Measurements from ENCODE around the gene GALNT3.

Gene GALNT3

DNA sequence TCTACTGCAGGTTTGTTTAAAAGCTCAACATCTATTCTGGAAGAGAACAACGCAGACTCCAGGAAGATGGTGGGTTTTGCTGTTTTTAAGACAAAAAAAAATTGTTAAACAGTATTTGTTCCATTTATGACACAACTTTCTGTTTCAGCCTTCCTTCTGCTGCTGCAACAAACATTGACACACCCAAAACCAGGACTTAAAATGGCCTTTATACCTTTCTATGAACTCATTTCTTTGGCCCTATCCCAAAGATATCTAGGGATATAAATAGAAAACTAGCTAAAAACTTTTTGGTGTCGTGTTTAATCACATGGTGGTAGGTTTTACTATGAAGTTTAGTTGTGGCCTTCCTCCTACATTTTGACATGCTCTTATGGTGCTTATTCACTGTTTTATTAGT lies 964 bp upstream of the GALNT3 start:
- no peak for DNase-seq

DNA sequence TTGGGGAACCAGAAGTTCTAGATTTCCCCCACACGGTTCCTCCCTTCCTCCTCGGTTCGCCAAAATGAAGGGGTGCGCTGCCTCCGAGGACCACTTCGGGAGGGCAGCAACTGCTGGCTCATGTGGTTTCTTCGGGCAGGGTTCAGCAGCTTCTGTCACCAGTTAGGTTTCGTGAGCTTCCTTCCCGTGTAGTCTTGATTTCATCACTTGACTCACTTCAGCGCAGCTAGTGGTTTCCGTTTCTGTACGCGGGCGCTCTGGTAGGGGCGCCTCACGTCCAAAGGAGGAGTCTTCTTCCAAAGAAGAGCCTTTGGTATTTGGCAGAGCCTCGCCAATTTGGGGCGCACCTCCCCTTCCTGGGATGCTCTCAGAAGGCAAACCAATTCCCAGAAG lies 485 bp upstream of the GALNT3 start:
- peak; percentile 48 for DNase-seq

DNA sequence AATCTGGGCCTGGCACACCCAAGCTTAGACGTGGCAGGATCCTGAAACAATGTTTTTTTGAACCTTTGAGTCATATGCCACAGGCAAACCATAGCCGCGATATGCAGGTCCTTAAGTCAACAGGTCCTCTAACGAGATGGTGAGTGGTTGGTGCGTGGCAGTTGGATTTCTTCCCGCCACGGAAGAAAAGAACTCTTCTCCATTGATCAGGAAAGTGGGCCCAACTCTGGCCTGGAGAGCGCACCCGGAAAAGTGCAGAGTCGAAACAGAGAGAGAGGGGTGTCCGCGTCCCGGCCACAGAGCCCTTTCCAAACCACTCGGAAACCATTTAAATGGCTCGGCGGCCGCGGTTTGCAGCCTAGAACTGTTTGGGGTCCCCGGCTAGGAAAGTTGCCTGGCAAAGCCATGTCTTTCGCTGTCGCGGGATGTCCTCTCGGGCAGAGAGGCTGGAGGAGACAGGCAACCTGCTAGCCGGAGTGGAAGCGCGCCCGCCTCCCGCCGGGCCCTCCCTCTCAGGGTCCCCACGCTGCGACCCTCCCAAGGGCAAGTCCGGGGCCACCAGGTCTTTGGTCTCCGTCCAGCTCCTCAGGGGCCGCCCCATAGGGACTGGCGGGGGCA lies 777 bp downstream of the GALNT3 start:
- no peak for DNase-seq

DNA sequence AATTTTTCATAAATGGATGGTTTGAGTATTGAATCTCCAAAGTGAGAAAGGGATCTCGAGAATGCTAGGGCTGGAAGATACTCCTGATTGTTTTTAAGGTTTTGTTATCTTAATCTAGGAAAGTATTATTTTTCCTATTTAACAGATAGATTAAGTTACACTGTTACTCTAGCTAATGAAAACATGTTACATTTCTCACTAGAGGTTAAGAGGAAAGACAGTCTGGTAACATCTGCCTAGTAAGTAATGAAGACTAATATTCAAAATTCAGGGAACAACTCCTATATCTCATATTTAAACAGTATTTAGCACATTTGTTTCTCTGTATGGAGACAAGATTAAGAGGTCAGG lies 2.0 kb downstream of the GALNT3 start:
- no peak for DNase-seq

DNA sequence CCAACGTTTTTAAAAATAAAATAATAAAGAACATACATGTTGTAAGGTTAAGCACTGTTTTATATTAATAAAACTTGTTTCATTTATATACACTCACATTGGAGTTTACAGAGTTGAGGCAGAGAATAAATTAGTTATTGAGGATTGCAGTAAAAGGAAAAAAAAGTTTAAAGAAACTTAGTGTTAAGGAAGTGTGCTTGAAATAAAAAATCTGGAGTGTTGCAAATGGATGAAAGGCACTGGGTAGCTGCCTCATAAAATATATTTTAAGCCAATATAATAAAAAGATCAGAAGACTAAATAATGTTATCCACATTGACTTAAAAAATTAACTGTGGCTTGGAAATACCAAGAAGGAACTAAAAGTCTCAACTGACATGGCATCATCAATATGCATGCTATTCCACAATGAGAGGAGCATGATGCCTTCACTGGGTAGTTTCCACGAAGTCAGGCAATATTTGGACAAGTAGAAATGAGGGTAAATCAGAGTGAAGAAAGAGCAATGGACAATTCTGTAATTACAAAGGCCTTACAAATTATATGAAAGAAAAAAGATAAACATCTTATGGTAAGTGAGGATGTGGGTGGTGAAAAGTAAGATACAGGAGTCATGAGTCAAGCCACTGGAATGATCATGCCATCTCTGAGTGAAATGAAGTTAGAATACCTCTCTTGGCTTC lies 2.5 kb downstream of the GALNT3 start:
- no peak for DNase-seq

DNA sequence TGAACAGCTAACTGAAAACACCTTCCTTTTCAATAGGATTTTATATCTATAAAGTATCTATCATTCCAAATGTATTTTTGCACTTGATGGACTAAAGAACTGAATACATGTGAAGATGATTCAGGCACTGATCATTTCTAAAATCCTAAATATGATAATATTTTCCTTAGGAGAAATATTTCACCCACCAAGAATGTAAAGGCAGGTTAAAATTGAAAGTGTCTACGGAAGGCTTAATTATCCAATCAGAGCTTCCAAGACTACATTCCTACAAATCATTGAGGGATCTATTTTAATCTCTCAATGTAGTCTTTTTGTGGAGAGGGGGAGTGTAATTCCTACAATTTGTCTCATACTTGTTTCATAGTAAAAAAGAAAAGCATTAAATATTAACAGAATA lies 3.6 kb downstream of the GALNT3 start:
- no peak for DNase-seq

DNA sequence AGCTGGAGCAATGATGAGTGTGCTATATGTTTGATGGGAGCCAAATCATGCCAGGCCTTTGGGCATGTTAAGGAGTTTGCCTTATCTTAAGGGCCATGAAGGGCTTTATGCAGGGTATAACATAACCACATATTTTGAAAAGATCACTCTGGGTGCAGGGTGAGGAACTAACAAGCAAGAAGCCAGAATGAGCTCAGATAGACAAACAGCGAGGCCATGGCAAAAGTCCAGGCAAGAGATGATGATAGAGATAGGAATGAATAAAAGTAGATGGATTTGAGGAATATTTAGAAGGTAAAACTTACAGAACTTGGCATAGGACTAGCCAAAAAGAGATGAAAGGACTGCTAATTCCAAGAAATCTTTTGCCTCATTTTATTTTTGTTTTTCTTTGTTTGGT lies 6.7 kb downstream of the GALNT3 start:
- DNase-seq, result no peak

DNA sequence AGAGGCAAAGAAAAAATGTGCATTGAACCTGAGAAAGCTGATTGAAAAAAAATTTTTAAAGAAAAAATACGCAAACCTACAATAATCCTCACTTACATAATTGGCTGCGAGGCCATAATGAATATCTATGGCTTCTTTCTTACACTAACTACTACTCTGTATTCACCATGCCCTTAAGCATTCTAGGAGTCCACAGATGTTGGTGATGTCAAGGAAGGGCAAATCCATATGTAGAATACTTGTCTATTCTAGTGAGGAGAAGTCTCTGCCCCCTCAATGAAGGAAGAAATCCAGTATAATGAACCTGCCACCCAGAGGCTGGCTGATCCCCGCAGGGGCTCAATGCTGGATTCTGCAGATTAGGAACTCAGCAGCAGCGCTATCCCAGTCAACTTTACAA lies 14.3 kb downstream of the GALNT3 start:
- DNase-seq, result no peak

DNA sequence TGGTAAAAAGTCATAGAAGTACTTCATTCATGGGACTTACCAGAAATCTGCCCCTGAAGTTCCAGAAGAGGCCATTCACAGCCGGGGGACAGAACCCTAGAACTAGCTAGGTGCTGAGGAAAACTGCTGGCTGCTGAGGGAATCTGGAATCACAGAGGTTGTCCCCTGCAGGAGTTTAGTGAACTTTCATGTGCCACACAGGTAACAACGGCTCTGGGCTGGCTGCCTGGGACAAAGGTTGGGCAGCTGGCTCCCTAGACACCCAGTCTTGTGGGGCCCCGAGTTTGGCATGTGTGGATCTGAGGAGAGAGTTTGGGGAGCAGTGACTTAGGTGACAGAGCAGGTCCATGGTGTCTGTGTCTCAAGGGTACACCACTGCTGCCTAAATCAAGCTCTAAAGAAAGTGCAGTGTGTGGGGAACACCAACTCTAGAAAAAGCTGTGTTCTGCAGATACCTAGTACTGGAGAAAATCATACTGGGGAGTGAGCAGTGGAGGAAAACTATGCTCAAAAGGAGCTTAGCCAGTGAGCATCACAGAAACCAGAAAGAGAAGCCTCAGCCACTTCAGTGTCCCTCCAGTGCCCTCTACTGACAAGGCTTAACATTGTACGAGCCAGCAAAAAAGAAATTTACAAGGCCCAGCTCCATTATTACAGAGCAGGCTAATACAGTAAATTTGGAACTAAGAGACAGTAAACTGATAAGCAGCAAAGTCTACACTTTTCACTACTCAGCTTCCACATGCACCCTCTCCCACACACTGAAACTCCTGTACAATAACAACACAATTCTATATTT lies 15.2 kb downstream of the GALNT3 start:
- DNase-seq, result no peak

DNA sequence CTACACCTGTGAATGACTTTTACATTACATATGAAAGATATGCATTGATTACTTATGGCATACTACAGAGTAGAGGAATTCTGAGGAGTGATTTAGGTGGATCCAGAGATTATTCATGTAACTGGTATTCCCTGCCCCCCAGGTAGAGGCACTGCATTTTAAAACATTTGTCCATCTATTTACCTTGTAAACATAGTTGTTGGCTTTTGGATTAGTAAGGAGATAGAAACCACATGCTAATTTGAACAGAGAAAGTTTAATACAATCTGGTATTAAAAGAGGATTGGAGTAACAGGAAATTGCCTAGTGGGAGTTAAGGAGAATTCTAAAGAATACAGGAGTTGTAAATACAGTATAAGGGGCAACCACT lies 15.9 kb downstream of the GALNT3 start:
- DNase-seq, result no peak

DNA sequence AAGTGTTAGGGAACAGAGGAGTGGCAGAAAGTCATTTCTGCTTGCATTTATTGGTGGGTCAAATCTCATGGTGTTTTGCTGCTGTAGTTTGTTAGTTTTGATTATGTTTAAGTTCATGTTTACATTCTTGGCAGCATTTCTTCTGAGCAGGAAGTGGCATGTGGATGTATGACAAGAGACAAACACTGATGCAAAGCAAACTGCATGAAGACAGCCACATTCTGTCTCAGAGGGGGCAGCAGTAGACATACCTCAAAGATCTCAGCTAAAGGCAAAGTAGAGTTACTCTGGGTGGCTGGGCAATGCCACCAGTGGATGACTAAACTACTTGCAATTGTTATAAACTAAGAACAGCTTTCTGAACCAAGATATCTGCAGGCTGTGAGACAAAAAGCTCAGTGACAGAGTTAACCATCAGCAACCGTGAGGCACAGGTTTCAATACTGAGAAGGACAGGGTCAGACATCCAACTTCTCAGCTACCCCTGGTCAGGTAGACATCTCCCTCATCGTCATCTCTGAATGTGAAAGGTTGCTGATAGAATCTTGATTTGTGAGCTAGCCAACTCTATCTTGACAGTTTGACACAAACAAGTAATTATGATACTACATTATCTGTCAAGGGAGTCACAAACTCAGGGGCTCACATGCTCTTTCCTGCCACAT lies 16.4 kb downstream of the GALNT3 start:
- DNase-seq, result no peak

DNA sequence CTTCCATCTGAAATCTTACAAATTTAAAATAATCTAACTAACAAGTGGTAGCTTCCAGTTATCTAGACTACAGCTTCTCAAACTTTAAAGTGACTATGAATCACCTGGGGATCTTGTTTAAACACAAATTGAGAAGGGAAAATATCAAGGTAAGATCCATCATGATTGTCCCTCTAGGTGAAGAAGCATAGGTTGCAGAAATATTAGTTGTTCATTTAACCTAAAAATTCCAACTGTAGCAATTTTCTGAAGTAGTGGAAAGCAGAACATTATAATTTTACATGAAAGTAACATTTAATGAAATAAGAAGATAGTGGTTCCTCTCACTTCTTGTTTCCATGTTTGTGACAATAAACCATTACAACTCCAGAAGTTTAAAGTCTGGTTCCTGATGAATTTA lies 17.3 kb downstream of the GALNT3 start:
- DNase-seq, result no peak

DNA sequence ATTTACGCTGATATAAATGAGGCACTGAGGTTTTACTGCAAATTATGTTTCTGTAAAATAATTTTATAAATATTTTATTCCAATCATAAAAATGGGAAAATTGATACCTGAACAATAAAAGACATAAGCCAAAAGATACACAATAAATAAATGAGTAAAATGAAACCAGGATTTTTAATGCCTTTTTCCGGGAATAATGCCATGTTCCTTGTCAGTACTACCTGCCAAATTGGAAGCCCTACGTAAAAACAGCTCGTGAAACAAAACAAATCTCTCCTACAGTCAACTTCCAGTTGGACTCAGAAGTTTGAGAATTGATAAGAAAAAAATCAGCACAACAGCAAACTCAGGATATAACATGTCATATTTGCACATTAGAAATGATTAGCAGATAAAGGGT lies 18.0 kb downstream of the GALNT3 start:
- peak; percentile 64 for DNase-seq

DNA sequence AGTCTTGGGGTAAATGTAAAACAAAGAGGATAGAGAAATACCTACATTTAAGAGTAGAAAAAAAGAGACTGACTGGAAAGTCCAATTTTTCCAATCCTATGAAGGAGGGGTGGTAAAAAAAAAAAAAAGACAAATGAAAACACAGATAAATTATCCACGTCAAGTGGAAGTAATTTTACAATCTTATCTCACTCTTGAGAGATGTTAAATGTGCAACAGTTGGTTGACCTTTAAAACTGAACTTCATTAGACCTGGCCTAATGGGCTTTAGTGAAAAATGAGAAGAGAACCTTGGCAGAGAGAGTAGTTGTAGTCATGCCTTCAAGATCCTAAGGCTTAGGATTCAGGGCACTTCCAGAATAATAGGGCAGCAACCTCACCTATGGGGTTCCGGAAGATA lies 20.4 kb downstream of the GALNT3 start:
- DNase-seq, result no peak

DNA sequence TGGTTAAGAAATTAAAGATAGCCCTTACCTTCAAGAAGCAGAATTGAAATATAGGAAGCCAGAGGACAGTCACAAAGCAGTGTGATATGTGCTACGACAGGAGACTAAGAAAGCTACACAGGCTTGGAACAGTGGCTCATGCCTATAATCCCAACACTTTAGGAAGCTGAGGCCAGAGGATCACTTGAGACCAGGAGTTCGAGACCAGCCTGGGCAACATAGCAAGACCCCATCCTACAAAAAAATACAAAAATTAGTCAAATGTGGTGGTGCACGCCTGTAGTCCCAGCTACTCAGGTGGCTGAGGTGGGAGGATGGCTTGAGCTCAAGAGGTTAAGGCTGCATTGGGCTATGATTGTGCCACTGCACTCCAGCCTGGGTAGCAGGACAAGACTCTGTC lies 21.9 kb downstream of the GALNT3 start:
- no peak for DNase-seq

DNA sequence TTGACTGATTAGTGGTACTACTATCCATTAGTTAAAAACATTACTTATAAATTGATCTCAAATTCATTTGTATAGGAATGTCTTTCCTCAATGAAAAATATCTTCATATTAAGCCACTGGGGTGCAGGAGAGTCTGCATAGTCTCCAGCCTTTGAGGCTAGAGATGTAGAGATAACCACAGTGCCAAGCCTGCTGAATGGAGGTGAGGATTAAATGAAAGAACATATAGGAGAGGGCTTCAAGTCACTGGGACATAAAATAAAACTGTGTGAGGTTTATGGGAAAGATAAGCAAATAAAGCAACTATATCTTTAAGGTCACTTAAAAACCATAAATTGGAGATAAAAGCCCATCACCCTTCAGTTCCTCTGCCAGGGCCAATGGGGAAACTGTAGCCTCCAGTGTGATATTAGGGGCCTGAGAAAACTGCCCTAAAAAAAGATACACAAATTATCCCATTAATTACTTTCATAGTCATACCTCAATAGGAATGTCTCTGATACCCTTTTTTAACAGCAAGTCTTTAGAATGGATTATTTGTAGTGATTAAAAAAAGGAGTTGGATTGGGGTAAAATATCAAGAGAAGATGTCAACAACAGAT lies 27.6 kb downstream of the GALNT3 start:
- peak; percentile 31 for DNase-seq

DNA sequence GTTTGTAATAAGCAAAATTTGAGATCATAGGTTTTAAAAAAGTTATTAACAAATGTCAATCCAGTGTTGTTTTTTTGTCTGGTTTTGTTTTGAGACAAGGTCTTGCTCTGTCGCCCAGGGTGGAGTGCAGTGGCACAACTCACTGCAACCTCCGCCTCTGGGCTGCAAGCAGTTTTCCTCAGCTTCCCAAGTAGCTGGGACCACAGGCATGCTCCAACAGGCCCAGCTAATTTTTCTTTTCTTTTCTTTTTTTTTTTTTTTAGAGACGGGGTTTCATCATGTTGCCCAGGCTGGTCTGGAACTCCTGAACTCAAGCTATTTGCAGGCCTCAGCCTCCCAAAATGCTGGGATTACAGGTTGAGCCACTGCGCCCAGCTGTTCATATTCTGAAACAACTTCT lies 31.3 kb downstream of the GALNT3 start:
- DNase-seq, result no peak

DNA sequence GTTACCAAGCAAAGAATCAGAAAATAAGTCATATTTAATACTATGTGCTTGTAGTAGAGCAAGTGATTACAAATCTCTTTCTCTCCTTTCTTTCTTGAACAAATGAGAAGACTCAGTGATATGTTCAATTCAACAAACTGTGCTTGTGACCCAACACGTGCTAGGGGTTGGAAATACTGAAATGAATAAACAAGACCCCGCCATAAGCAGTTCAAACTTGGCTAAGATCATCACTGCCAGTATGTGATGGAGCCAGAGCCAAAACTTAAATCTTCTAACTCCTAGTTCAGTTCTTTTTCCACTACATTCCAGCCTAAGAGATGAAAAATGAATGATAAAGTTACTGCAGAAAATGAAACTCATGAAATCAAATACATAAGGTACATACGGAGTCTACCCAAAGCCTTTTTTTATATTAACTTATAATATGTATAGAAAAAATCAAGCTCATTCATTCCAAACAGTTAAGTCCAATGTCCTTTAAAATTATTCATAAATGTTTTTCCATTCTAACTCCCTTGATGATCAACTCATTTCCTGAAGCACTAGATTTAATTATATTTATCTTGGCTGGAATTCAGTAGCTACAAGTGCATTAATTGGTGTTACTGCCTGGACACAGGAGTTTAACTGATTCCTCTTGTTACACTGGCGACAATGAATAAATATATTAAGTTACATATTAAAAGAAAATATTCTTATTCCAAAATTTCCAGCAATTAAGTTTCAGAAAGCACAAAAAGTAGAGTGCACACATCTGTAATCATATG lies 36.0 kb downstream of the GALNT3 start:
- DNase-seq, result peak; percentile 81

DNA sequence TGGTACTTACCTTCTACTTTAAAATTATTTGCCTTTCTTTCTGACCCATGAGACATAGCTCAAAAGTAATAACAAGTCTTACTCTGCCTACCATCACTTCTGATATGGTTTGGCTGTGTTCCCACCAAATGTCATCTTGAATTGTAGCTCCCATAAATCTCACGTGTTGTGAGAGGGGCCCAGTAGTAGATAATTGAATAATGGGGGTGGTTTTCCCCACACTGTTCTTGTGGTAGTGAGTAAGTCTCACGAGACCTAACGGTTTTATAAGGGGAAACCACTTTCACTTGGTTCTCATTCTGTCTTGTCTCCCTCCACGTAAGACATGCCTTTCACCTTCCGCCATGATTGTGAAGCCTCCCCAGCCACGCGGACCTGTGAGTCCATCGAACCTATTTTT lies 47.5 kb downstream of the GALNT3 start:
- DNase-seq, result no peak

DNA sequence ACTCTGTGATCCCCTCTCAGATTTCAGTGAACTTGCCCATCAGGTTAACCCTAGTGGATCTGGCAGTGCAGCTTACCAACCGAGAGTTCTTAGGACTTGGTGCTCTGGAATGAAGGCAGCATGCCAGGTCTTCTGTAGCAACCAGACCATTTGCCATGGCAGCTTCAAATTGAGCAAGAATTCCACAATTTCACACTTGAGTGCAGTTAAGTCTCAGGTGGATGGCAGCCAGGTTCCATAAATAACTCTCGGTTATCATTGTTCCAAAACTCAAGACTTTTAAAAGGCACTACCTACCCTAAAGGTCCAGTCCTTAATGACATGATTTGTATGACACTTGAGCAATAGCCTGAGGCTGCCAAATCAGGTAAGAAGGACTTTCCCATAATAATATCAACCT lies 48.1 kb downstream of the GALNT3 start:
- no peak for DNase-seq

DNA sequence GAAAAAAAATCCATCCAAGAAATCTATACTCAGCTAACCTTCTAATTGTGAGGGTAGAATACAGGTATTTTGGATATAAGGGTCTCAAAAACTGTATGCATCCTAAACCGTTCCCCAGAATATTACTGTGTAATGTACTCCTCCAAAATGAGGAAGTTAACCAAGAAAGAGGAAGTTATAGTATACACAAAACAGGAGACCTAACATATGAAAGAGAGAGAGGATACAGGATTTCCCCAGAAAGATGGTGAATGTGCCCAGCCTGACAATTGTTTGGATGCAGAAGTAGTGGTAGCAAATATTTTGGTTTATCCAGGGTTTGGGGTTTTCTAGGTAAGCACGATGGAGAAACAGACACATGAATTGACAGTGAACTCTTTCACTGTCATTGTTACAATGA lies 50.6 kb downstream of the GALNT3 start:
- no peak for DNase-seq

DNA sequence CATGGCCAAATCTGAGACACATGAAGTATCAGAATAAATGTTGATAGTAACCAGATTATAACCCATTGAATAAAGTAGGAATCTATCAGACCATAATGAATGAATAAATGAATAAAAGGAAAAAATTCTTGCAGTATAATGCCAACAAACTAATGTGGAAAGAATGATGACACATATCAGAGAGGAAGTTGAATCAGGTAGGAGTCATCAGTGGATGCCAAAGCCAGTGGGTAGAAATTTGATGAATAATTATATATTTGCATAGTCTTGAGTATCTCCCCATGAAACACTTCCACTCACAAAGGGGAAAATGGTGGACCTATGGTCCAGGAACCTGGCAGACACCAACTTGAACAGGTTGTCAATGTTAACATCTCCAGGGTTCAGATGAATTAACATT lies 68.6 kb downstream of the GALNT3 start:
- no peak for DNase-seq

DNA sequence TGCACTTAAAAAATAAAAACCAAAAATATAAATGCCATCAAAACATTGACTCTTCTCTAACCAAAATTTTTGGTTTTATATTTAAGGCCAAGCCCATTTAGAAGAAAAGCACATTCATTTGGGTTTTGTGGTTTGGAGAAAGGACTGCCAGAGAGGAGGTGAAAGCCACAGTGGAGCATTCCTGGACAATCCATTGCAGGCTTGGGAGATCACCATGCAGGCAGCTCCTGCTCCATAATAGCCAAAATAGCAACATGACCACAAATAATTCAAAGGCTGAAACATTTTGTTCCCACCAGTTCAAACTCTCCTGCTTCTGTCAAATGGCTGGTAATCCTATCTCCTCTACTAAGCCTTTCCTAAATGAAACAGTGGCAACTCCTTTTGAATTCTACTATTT lies 73.5 kb downstream of the GALNT3 start:
- DNase-seq, result no peak

All from NCI-H2029 treated with DMSO at 0.1 percent for 48 hours (cell line).